NT2/D1 (cell line): ENCODE data around the gene FOXG1.
A peak's percentile ranks its signal among the peaks of the same experiment; 100 is the strongest.

ENCODE experiments used
- DNase-seq: peaks from one replicate; pipeline ENCODE4 v3.0.0-alpha.2; 2011; ENCODE audit warnings: low read depth, low spot score
- H3K27me3 ChIP-seq: 2 replicates; pipeline ENCODE4 v1.6.0; 2011; ENCODE audit warnings: mild to moderate bottlenecking; ENCODE audit not compliant: insufficient read length, insufficient read depth
- H3K36me3 ChIP-seq: 2 replicates; pipeline ENCODE4 v1.6.1; 2011; ENCODE audit warnings: mild to moderate bottlenecking, low read length, mixed read lengths; ENCODE audit not compliant: insufficient read depth, insufficient read length
- H3K4me1 ChIP-seq: 2 replicates; pipeline ENCODE4 v1.5.1; 2011; ENCODE audit not compliant: insufficient read depth, insufficient read length
- H3K4me3 ChIP-seq: 2 replicates; pipeline ENCODE4 v1.5.1; 2011; ENCODE audit warnings: low read depth; ENCODE audit not compliant: insufficient read length
- H3K9ac ChIP-seq: 2 replicates; pipeline ENCODE4 v1.6.0; 2011; ENCODE audit warnings: low read depth; ENCODE audit not compliant: insufficient read length
- H3K9me3 ChIP-seq: 2 replicates; pipeline ENCODE4 v1.5.1; 2011; ENCODE audit warnings: mild to moderate bottlenecking, low read length; ENCODE audit not compliant: insufficient read depth
- SUZ12 ChIP-seq: IDR thresholded peaks from 2 replicates; pipeline ENCODE4 v1.6.1; 2011; ENCODE audit not compliant: insufficient read length, insufficient read depth; ENCODE audit errors: extremely low read depth
- YY1 ChIP-seq: IDR thresholded peaks from 2 replicates; pipeline ENCODE4 v1.6.1; 2011; ENCODE audit not compliant: insufficient read length, insufficient read depth
- ZNF274 ChIP-seq: IDR thresholded peaks from 2 replicates; pipeline ENCODE4 v1.6.1; 2011; ENCODE audit warnings: mild to moderate bottlenecking, low read depth, low read length

The FOXG1 gene

DNA sequence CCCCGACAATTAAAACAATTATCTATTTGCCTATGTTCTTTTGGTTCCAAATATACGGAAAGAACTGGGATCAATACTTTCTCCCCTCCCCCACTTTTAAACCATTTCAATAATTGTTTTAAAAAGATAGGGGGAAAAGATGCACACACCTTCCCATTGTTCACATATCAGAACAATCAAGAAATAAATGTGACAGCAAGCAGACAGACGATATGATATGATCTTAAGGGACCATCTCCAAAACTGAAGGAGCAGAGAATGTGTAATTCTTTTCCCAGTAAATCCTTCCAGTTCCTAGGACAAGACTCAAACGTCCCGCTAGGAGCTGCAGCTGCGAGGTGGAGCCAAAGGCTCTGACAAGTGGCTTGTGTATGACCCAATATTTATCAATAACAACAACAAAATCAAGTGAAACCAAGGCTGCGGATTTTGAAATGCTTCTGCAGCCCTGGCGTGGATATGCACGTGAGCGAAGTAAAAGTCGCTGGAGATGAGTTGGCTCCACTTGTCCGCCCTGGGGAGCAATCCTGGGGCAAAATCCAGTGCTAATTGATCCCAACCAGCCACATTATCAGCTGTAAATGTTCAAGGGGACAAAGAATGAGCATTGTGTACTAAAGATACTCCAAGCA lies 8.2 kb upstream of the FOXG1 start:
- H3K4me3 ChIP-seq = no peak overlapping the region
- H3K27me3 ChIP-seq = peaks cover 90% of the 10 kb centered on the region
- H3K9me3 ChIP-seq = no peaks in the 10 kb centered on the region
- H3K36me3 ChIP-seq = no peaks in the 10 kb centered on the region
- no peaks in the 10 kb centered on the region for H3K4me1 ChIP-seq
- DNase-seq = no peak
- peak; percentile 20 for TF ChIP-seq SUZ12
- no peak for TF ChIP-seq YY1
- no peak overlapping the region for H3K9ac ChIP-seq

DNA sequence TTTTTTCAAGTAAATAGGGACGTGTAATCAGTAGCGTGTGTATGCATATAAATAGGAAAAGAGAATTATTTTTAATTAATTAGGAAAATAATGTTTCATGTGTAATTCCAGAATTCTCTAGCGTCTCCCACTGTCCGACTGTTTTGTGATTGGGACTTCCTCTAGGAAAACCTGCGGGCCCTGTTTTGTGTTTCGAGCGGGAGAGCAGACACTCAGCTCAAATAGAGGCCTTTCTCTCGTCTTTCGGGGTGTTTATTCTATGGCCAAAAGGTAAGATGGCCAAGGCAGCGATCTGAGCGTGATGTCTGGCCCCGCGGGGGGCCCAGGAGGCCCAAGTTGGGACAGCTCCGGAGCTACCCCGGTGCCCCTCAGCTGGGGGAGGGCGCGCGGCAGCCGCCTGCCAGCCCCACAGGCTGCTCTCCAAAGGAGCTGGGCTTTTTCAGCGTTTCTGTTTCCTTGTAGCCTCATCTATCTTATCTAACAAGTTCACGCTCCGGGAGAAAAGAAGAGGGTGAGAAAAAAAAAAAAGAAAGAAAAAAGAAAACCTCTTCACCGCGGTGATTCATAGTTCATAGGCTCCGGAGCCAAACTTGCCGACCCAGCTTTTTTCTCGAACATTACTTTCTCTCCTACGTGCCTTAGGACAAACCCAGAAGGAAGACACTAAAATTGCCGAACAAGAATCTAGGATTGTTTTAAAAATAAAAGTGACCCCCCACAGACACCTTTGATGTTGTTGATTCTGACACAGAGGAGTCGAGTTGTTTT lies 7.5 kb upstream of the FOXG1 start:
- no peak for DNase-seq
- Histone ChIP-seq H3K4me3 (peak overlapping the region; percentile 11), H3K9me3 (no peaks in the 10 kb centered on the region), H3K36me3 (no peaks in the 10 kb centered on the region), H3K9ac (no peak overlapping the region), H3K27me3 (peaks cover 97% of the 10 kb centered on the region), H3K4me1 (no peaks in the 10 kb centered on the region)
- TF ChIP-seq YY1 (no peak), SUZ12 (peak; percentile 16)

DNA sequence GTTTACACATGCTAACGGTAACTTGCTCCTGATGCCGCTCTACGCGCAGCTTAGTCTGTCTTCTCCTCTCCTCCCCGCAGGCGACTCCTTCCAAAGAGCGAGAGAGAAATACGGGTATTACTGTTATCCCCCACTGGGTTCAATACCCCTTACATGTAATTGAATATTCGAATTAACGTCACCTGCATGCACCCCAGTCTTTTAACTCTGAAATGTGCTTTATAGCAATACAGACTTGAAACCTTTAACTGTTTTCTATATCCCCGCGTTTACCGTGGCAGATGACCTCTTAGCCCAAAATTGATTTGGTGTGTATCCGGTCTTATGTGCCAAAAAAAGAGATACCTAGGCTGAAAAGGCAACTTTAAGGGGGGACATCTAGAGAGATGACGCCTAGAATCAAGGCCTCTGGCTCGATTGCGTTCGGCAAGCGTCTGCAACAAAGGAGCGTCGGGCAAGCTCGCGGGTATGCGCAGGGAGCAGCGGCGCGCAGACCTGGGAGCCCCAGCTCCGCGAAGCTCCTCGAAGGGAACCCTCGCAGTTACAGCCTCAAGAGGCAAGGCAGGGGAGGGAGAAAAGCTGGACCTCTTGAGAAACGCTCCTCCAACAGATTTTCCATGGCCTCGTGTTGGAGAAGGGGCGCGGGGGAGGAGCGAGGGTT lies 6.8 kb upstream of the FOXG1 start:
- no peak overlapping the region for H3K9ac ChIP-seq
- peak overlapping the region; percentile 18 for H3K4me3 ChIP-seq
- no peaks in the 10 kb centered on the region for H3K4me1 ChIP-seq
- no peak for TF ChIP-seq ZNF274
- no peak for TF ChIP-seq SUZ12
- TF ChIP-seq YY1 = no peak
- no peaks in the 10 kb centered on the region for H3K36me3 ChIP-seq
- H3K9me3 ChIP-seq = no peaks in the 10 kb centered on the region
- no peak for DNase-seq
- H3K27me3 ChIP-seq = peaks cover 100% of the 10 kb centered on the region

DNA sequence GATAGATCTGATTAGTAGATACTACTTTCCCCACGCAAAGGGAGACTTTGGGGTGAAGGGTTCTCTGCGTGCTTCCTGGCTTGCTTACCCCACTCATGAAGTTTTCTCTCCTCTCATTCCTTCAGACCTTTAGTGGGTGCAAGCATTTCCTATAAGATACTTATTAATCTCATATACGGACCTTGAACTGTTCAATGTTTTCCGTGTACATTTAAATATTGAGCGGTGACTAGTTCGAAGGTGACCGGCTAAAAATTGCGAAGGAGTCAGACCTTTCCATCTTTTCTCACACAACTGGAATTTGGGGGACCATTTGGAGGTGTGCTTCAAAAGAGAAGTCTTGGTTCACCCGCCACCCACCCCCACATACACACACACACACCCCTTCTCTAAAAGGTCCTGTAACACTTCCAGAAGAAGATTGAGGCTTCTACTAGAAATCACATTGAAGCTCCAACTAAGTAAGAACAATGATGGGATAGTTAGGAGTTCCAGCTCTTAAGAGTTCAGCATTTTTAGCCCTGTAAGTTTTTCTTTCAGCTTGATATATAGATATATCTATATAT lies 6.1 kb upstream of the FOXG1 start:
- peaks cover 100% of the 10 kb centered on the region for H3K27me3 ChIP-seq
- no peaks in the 10 kb centered on the region for H3K36me3 ChIP-seq
- TF ChIP-seq SUZ12 (no peak), YY1 (no peak), ZNF274 (no peak)

DNA sequence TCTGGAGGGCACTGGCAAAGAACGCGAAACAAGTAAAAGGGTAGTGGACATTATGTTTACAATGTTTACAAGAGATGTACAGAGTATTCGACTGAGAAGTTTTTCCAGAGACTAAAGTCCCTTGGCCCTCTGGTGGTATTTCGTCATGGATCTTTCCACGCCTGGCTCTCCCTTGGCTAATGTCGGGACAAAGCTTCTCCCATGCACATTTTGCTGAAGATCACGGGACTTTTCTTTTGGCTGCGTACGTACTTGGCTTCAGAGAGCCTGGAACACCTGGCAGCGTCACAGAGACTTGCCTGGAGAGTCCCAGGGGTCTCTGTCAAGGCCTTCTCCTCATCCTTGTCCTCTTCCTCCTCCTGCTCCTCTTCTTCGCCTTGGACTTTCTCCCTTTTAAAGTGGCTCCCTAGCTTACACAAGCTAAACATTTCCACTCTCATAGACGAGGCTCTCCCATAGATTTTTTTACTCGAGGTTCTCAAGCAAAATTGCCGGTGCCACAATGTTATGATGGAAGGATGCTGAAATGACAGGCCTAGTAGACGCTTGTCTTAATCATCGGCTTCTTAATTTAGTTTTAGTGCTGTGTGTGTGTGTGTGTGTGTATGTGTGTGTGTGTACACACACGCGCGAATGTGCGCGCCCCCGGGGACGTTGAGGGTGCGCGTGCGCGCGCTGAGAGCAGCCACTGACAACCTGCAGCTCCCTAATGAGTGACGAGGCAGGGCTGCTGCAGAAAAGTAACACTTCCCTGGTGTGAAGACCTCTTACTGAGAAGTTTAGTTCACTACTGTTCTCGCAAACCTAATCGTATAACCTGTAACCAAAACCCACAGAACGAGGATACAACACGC lies 4.9 kb upstream of the FOXG1 start:
- peaks cover 95% of the 10 kb centered on the region for H3K27me3 ChIP-seq
- H3K4me3 ChIP-seq = no peak overlapping the region
- no peaks in the 10 kb centered on the region for H3K4me1 ChIP-seq

More for the DNA sequence above, 6.1 kb upstream of the FOXG1 start:
- Histone ChIP-seq H3K4me3 (no peak overlapping the region), H3K9ac (no peak overlapping the region), H3K4me1 (no peaks in the 10 kb centered on the region), H3K9me3 (no peaks in the 10 kb centered on the region)
- no peak for DNase-seq

DNA sequence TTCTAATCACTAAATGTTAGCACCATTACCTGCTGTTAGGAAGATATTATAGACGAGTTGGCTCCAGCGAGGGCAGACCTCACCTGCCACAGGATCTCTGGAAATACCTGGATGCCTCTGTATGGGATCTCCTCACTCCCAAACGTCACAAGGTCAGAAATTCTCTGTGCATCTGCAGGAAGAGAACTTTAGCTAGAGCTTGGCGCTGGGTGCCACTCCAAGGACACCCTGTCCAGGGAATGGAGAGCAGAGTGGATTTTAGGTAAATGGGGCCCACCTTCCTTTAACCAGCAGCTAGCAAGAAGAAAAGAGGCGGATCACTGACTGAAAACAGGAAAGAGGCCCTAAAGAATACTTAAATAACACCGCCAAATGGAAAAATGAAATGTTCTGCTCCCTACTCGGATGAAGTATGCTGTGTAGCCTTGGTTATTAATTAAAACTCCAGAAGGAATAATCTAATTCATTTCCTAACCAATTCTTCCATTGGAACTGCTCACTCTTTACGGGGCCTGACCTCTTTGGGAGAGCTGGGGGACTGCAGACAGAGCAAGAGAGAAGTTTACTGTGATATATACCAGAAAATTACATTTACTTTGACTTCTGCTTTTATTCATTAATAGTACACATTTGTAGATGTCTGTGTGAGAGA lies 4.2 kb upstream of the FOXG1 start:
- H3K9ac ChIP-seq = no peak overlapping the region
- no peaks in the 10 kb centered on the region for H3K4me1 ChIP-seq
- H3K9me3 ChIP-seq = no peaks in the 10 kb centered on the region
- DNase-seq = no peak
- no peaks in the 10 kb centered on the region for H3K36me3 ChIP-seq
- no peak overlapping the region for H3K4me3 ChIP-seq
- TF ChIP-seq ZNF274 = no peak
- no peak for TF ChIP-seq YY1
- no peak for TF ChIP-seq SUZ12
- H3K27me3 ChIP-seq = peaks cover 89% of the 10 kb centered on the region

More for the DNA sequence above, 4.9 kb upstream of the FOXG1 start:
- Histone ChIP-seq H3K36me3 (no peaks in the 10 kb centered on the region), H3K9ac (no peak overlapping the region), H3K9me3 (no peaks in the 10 kb centered on the region)
- TF ChIP-seq ZNF274 = no peak
- no peak for DNase-seq
